Effector memory CD4-positive, alpha-beta T cell (primary cell): ENCODE measurements around the gene KCNH3.

Experiments used
- DNase-seq, 3 donors: peaks; one replicate each; pipeline ENCODE4 v3.0.0-alpha.2; 2020
- H3K27ac ChIP-seq: 2 replicates; pipeline ENCODE4 v1.7.0; 2013; ENCODE audit warnings: mild to moderate bottlenecking, low read length, moderate library complexity; ENCODE audit not compliant: insufficient read depth, poor library complexity, severe bottlenecking
- H3K27me3 ChIP-seq: replicated peaks from 2 replicates; pipeline ENCODE4 v1.7.0; 2013; ENCODE audit warnings: mild to moderate bottlenecking, low read length; ENCODE audit not compliant: insufficient read depth, control insufficient read depth, poor library complexity, severe bottlenecking
- H3K36me3 ChIP-seq: 2 replicates; pipeline ENCODE4 v1.7.0; 2013; ENCODE audit warnings: mild to moderate bottlenecking, low read length, moderate library complexity; ENCODE audit not compliant: control insufficient read depth, insufficient read depth
- H3K4me1 ChIP-seq: 2 replicates; pipeline ENCODE4 v1.7.0; 2013; ENCODE audit warnings: low read length, mild to moderate bottlenecking; ENCODE audit not compliant: control insufficient read depth, insufficient read depth, poor library complexity, severe bottlenecking
- H3K4me3 ChIP-seq: 2 replicates; pipeline ENCODE4 v1.7.0; 2013; ENCODE audit warnings: low read length, low read depth, mild to moderate bottlenecking; ENCODE audit not compliant: insufficient read depth, poor library complexity, severe bottlenecking
- H3K9me3 ChIP-seq: 2 replicates; pipeline ENCODE4 v1.7.0; 2013; ENCODE audit warnings: mild to moderate bottlenecking, low read length, moderate library complexity; ENCODE audit not compliant: control insufficient read depth
- total RNA-seq, 3 donors: gene quantifications; one replicate each; lab custom pipeline; 2026; lab: John Stamatoyannopoulos, UW

Gene KCNH3
- 2.6 to 4.1 (median 2.8) reads per million in 3 donors for total RNA-seq

GRCh38 chr12:49538510-49539403, at the start of gene KCNH3:
KCNH3 (plus strand) TSS chr12:49539030; CDS start chr12:49539417, 387 bp downstream.
- Histone ChIP-seq H3K9me3 (no peaks in the 10 kb centered on the region), H3K27ac (no peak within 1 kb of the TSS), H3K36me3 (no peaks in the 10 kb centered on the region), H3K27me3 (no peaks in the 10 kb centered on the region), H3K4me3 (peak within 1 kb of the TSS; percentile 68), H3K4me1 (peaks cover 21% of the 10 kb centered on the region)
- peak; percentile 84 to 88 (median 87) for DNase-seq

- H3K4me3 ChIP-seq: no peak overlapping the region
- no peak for DNase-seq
- no peaks in the 10 kb centered on the region for H3K36me3 ChIP-seq
- H3K27ac ChIP-seq: no peak overlapping the region
- H3K9me3 ChIP-seq: no peaks in the 10 kb centered on the region
- H3K4me1 ChIP-seq: no peaks in the 10 kb centered on the region
- H3K27me3 ChIP-seq: no peaks in the 10 kb centered on the region
These were observed 49.7 kb upstream of the KCNH3 start for GRCh38 chr12:49489154-49489553.

GRCh38 chr12:49489720-49490119, 49.1 kb upstream of the KCNH3 start:
- DNase-seq: no peak
- no peak overlapping the region for H3K27ac ChIP-seq
- H3K9me3 ChIP-seq: no peaks in the 10 kb centered on the region
- no peaks in the 10 kb centered on the region for H3K36me3 ChIP-seq
- H3K4me1 ChIP-seq: no peaks in the 10 kb centered on the region
- H3K27me3 ChIP-seq: no peaks in the 10 kb centered on the region
- H3K4me3 ChIP-seq: no peak overlapping the region

- Histone ChIP-seq H3K27me3 (no peaks in the 10 kb centered on the region), H3K9me3 (no peaks in the 10 kb centered on the region), H3K4me3 (no peak overlapping the region), H3K36me3 (no peaks in the 10 kb centered on the region), H3K4me1 (no peaks in the 10 kb centered on the region), H3K27ac (no peak overlapping the region)
- DNase-seq: no peak
These were observed 47.0 kb upstream of the KCNH3 start for GRCh38 chr12:49491823-49492222.

GRCh38 chr12:49493900-49494299, 44.9 kb upstream of the KCNH3 start:
- no peak overlapping the region for H3K27ac ChIP-seq
- no peak overlapping the region for H3K4me3 ChIP-seq
- H3K9me3 ChIP-seq: no peaks in the 10 kb centered on the region
- no peaks in the 10 kb centered on the region for H3K36me3 ChIP-seq
- no peaks in the 10 kb centered on the region for H3K4me1 ChIP-seq
- DNase-seq: no peak
- H3K27me3 ChIP-seq: no peaks in the 10 kb centered on the region

GRCh38 chr12:49496417-49497360, 42.1 kb upstream of the KCNH3 start:
- no peak for DNase-seq
- Histone ChIP-seq H3K27ac (no peak overlapping the region), H3K9me3 (no peaks in the 10 kb centered on the region), H3K4me1 (no peaks in the 10 kb centered on the region), H3K36me3 (no peaks in the 10 kb centered on the region), H3K4me3 (no peak overlapping the region), H3K27me3 (no peaks in the 10 kb centered on the region)

- Histone ChIP-seq H3K9me3 (no peaks in the 10 kb centered on the region), H3K36me3 (no peaks in the 10 kb centered on the region), H3K27me3 (no peaks in the 10 kb centered on the region), H3K27ac (no peak overlapping the region), H3K4me1 (no peaks in the 10 kb centered on the region), H3K4me3 (no peak overlapping the region)
- no peak for DNase-seq
These were observed 36.9 kb upstream of the KCNH3 start for GRCh38 chr12:49501895-49502294.

- H3K27me3 ChIP-seq: no peaks in the 10 kb centered on the region
- no peak for DNase-seq
- no peaks in the 10 kb centered on the region for H3K4me1 ChIP-seq
- H3K27ac ChIP-seq: no peak overlapping the region
- H3K4me3 ChIP-seq: no peak overlapping the region
- no peaks in the 10 kb centered on the region for H3K9me3 ChIP-seq
- H3K36me3 ChIP-seq: no peaks in the 10 kb centered on the region
These were observed 36.2 kb upstream of the KCNH3 start for GRCh38 chr12:49502590-49502989.

GRCh38 chr12:49503674-49504180, 35.1 kb upstream of the KCNH3 start:
- Histone ChIP-seq H3K4me3 (no peak overlapping the region), H3K27me3 (no peaks in the 10 kb centered on the region), H3K4me1 (no peaks in the 10 kb centered on the region), H3K27ac (no peak overlapping the region), H3K36me3 (no peaks in the 10 kb centered on the region), H3K9me3 (no peaks in the 10 kb centered on the region)
- DNase-seq: no peak
